HT1080 (cell line): ENCODE results near the gene CHST6. TPM values are rescaled to one million over a fixed set of nuclear protein-coding genes. Genes with fewer than 3 reads are reported as not detected.
"Not testable (repeated sequence)": the region's sequence is repeated elsewhere in the genome, so short reads cannot be mapped to it uniquely, and the experiment has no call there.

Source experiments
- DNase-seq: peaks from one replicate; pipeline ENCODE4 v3.0.0-alpha.2; 2015; ENCODE audit warnings: low read depth
- polyA plus RNA-seq, 2 experiments: library from polyadenylated mRNA; depleted of rRNA; stranded (reverse); fragments of >200 nt; gene quantifications; 2 replicates each; pipeline ENCODE4 v1.2.3, GENCODE V29; 2015
- total RNA-seq: library from RNA; depleted of rRNA; stranded (reverse); fragments of >200 nt; shearing (Covaris generic); gene quantifications from 2 replicates; pipeline ENCODE4 v1.2.3, GENCODE V29; 2014; rRNA removed

The CHST6 gene
- not detected in 2 replicates for total RNA-seq
- polyA plus RNA-seq (2015; cell fraction: cytosol; rRNA removed) = not detected in 2 replicates
- polyA plus RNA-seq (2015; cell fraction: nucleus; rRNA removed) = not detected in 2 replicates

- DNase-seq = no peak
Observed at GRCh38 chr16:75495076-75495674, at the start of gene CHST6. TSS of gene CHST6 (minus strand) at chr16:75495441. CDS start at chr16:75479828, 15,613 bp downstream.

GRCh38 chr16:75542462-75542861 is 47.2 kb upstream of the CHST6 start:
- DNase-seq = not testable (repeated sequence)

- no peak for DNase-seq
Observed at GRCh38 chr16:75541236-75541635, 46.0 kb upstream of the CHST6 start.

GRCh38 chr16:75538882-75539565 is 43.8 kb upstream of the CHST6 start:
- DNase-seq = not testable (repeated sequence)

GRCh38 chr16:75537776-75538175 is 42.5 kb upstream of the CHST6 start:
- no peak for DNase-seq

- DNase-seq = no peak
Observed at GRCh38 chr16:75535901-75536300, 40.7 kb upstream of the CHST6 start, which contains the start of gene CHST5. TSS of gene CHST5 (minus strand) at chr16:75536108. CDS start at chr16:75530384, 5,724 bp downstream.

GRCh38 chr16:75535211-75535843 is 40.1 kb upstream of the CHST6 start:
- no peak for DNase-seq

- no peak for DNase-seq
Observed at GRCh38 chr16:75534560-75535205, 39.4 kb upstream of the CHST6 start.

GRCh38 chr16:75532791-75533190 is 37.5 kb upstream of the CHST6 start:
- no peak for DNase-seq

- DNase-seq = no peak
Observed at GRCh38 chr16:75532142-75532765, 37.0 kb upstream of the CHST6 start.

GRCh38 chr16:75529959-75530358 is 34.7 kb upstream of the CHST6 start:
- no peak for DNase-seq

GRCh38 chr16:75529056-75529905 is 34.0 kb upstream of the CHST6 start:
- DNase-seq = no peak

- no peak for DNase-seq
Observed at GRCh38 chr16:75527825-75528299, 32.6 kb upstream of the CHST6 start.

- no peak for DNase-seq
Observed at GRCh38 chr16:75526032-75526790, 31.0 kb upstream of the CHST6 start.

- DNase-seq = no peak
Observed at GRCh38 chr16:75519175-75519574, 23.9 kb upstream of the CHST6 start.

- DNase-seq = peak; percentile 6
Observed at GRCh38 chr16:75516189-75516966, 21.1 kb upstream of the CHST6 start.

- DNase-seq = no peak
Observed at GRCh38 chr16:75514296-75514695, 19.1 kb upstream of the CHST6 start.

GRCh38 chr16:75506574-75506973 is 11.3 kb upstream of the CHST6 start:
- DNase-seq = peak; percentile 96

GRCh38 chr16:75506107-75506506 is 10.9 kb upstream of the CHST6 start:
- no peak for DNase-seq
